Large intestine (tissue), 3 donors: ENCODE measurements around the gene CHST6. TPM values are rescaled to one million over a fixed set of nuclear protein-coding genes. Genes with fewer than 3 reads are reported as not detected.
A peak's percentile ranks its signal among the peaks of the same experiment; 100 is the strongest.
"Not testable (repeated sequence)": the region's sequence is repeated elsewhere in the genome, so short reads cannot be mapped to it uniquely, and the experiment has no call there.

Experiments used
- DNase-seq, 2 donors: peaks; one replicate each; pipeline versions ENCODE4 v3.0.0 to v3.0.0-alpha.2; 2013
- H3K27ac ChIP-seq: one replicate; pipeline ENCODE4 v1.5.1; 2013; ENCODE audit warnings: low read length
- H3K27me3 ChIP-seq: 2 replicates; pipeline ENCODE4 v1.6.1; 2013; ENCODE audit warnings: low read length; ENCODE audit not compliant: control insufficient read depth, insufficient read depth
- H3K36me3 ChIP-seq: 2 replicates; pipeline ENCODE4 v1.6.1; 2013; ENCODE audit warnings: low read length; ENCODE audit not compliant: control insufficient read depth, insufficient read depth
- H3K4me1 ChIP-seq: one replicate; pipeline ENCODE4 v1.6.1; 2013; ENCODE audit warnings: low read length; ENCODE audit not compliant: control insufficient read depth, insufficient read depth
- H3K4me3 ChIP-seq: one replicate; pipeline ENCODE4 v1.5.1; 2013; ENCODE audit warnings: low read length
- H3K9me3 ChIP-seq: one replicate; pipeline ENCODE4 v1.6.1; 2013; ENCODE audit warnings: mild to moderate bottlenecking, low read depth, low read length, moderate library complexity; ENCODE audit not compliant: control insufficient read depth
- WGBS: methylation state at CpG from one replicate; pipeline ENCODE4 v1.1.5; 2013; ENCODE audit warnings: low lambda C conversion rate; ENCODE audit not compliant: insufficient coverage; 5-methylcytosine and 5-hydroxymethylcytosine counted together
- polyA plus RNA-seq: library from polyadenylated mRNA; unstranded; fragments of 120-200 nt; gene quantifications from one replicate; pipeline ENCODE4 v1.2.1, GENCODE V29; 2013

Gene CHST6
- polyA plus RNA-seq, 1 donor: 3.3 TPM

DNA sequence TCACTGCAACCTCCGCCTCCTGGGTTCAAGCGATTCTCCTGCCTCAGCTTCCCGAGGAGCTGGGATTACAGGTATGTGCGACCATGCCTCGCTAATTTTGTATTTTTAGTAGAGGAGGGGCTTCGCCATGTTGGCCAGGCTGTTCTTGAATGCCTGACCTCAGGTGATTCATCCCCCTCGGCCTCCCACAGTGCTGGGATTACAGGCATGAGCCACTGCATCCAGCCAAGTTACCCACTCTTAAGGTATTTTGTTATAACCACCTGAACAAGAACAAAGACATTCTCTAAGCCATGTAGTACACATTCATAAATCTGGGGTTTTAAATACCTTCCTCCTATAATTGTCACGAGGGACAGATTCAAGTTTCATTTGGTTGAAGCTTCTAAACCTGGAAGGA lies 18.4 kb downstream of the CHST6 start:
- 100% methylated on average over 1 of the region's 8 CpGs for WGBS
- no peaks in the 10 kb centered on the region for H3K27me3 ChIP-seq
- H3K4me1 ChIP-seq: no peaks in the 10 kb centered on the region
- no peak overlapping the region for H3K4me3 ChIP-seq
- no peak for DNase-seq
- H3K36me3 ChIP-seq: no peaks in the 10 kb centered on the region
- peaks cover 4% of the 10 kb centered on the region for H3K9me3 ChIP-seq
- no peak overlapping the region for H3K27ac ChIP-seq

DNA sequence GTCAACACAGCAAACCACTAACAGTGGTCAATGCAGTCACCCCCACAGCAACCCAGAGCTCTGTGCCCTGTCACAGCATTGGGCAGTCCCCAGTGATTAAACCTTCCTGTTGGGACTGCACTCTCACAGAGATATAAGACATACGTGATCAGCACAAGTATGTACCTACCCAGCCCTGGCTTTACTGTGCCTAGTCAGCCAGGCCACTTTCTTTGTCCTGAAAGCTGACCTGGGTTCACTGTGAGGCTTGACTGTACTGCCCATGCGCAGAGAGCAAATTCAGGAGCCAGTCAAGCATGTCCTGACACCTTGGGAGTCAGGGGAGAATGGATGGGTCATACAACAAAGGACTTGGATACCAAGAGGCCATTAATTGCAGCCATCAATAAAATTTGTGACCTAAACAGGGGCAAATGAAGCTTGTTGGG lies 19.8 kb downstream of the CHST6 start:
- Histone ChIP-seq H3K27me3 (no peaks in the 10 kb centered on the region), H3K4me3 (no peak overlapping the region), H3K9me3 (peaks cover 4% of the 10 kb centered on the region), H3K36me3 (no peaks in the 10 kb centered on the region), H3K27ac (no peak overlapping the region), H3K4me1 (no peaks in the 10 kb centered on the region)
- no CpG with 5 or more reads among the region's 2 CpGs for WGBS
- no peak for DNase-seq

GRCh38 chr16:75472908-75473877 lies 22.0 kb downstream of the CHST6 start:
- Histone ChIP-seq H3K4me1 (no peaks in the 10 kb centered on the region), H3K27ac (no peak overlapping the region), H3K4me3 (no peak overlapping the region), H3K36me3 (no peaks in the 10 kb centered on the region), H3K9me3 (no peaks in the 10 kb centered on the region), H3K27me3 (no peaks in the 10 kb centered on the region)
- DNase-seq: no peak
- 100% methylated on average over 3 of the region's 17 CpGs for WGBS

GRCh38 chr16:75471723-75472633 lies 23.3 kb downstream of the CHST6 start:
- Histone ChIP-seq H3K4me1 (no peaks in the 10 kb centered on the region), H3K9me3 (no peaks in the 10 kb centered on the region), H3K27ac (no peak overlapping the region), H3K27me3 (no peaks in the 10 kb centered on the region), H3K4me3 (no peak overlapping the region), H3K36me3 (no peaks in the 10 kb centered on the region)
- DNase-seq: peak in 1 of 2 donors; percentile 62
- 0% methylated on average over 1 of the region's 10 CpGs for WGBS

- H3K4me3 ChIP-seq: no peak overlapping the region
- H3K27ac ChIP-seq: no peak overlapping the region
- no peaks in the 10 kb centered on the region for H3K9me3 ChIP-seq
- no peak for DNase-seq
- no peaks in the 10 kb centered on the region for H3K4me1 ChIP-seq
- no peaks in the 10 kb centered on the region for H3K27me3 ChIP-seq
- no CpG with 5 or more reads among the region's 2 CpGs for WGBS
- H3K36me3 ChIP-seq: no peaks in the 10 kb centered on the region
These were observed 28.5 kb downstream of the CHST6 start for GRCh38 chr16:75466760-75467159.

DNA sequence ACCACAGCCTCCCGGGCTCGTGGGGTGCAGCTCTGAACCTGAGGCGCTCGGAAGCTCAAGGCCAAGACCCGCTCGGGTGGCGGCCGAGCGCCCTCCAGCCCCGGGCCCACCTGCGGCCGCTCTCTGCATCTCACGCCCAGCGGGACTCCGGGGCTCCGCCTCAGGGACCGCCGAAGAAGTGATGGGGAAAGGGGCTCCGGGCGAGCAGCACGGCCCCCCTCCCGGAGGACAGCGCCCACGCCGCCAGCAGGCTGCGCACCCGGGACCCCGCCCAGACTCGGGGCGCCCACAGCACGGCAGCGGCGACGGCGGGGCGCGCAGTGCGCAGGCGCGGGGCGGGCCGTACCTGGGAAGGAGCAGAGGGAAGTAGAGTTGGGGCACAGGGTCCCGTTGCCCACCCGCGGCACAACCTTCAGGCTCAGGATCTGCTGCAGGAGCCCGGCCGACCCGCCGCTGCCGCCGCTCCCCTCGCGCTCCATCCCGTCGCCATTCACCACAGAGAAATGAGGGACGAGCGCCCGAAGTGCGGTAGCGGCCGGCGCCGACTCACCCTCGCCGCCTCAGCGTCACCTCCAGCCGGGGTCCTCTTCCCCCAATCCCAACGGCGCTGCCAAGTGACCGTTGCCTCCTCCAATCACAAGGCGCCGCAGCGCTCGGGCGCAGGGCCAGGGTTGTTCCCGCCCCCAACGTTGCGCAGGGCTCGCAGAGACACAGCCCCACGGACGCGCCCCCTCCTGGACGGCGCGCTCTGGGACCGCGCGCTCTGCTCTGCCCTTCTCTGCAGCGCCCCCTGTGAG lies 30.9 kb downstream of the CHST6 start, which contains the start of gene TMEM170A:
TMEM170A (minus strand) TSS at position 568 of the 797 bp plus-strand sequence; CDS start at position 479, 89 bp downstream.
- Histone ChIP-seq H3K4me1 (peaks cover 6% of the 10 kb centered on the region), H3K27ac (peak within 1 kb of the TSS; percentile 99), H3K36me3 (no peaks in the 10 kb centered on the region), H3K4me3 (peak within 1 kb of the TSS; percentile 94), H3K9me3 (no peaks in the 10 kb centered on the region), H3K27me3 (no peaks in the 10 kb centered on the region)
- peak; percentile 99 to 100 for DNase-seq
- no CpG with 5 or more reads among the region's 89 CpGs for WGBS

DNA sequence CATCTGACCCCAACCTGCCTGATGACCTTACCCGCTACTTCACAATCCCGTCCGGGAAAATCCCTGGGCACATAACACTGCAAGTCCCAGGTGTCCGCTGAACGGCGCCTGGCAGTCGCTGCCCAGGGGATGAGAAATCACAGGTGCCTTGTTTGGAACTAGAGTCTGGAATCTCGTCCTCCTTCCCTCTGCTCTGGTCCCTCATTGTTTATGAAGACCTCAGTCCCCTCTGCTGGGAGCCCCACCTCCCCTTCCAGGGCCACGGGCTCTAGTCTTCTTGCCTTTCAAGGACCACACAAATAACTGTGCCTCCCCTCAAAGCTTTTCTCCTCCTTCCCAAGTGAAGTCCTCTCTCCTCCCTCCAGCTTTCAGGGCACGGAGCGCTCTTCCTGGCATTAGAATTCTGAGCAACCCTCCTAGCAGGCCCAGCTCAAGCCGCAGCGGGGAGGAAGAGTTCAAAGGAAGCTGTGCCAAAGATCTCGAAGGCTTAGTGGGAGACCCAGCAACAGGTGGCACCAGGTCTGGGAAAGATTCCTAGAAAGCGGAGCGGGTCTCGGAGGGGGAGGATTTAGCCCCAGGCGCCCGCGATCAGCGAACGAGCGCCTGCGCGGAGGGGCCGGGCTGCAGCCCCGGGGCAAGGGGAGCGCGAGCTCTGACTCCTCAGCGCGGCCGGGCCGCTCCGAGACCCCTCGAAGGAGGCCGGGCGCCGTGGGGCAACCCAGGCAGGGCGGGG lies 31.7 kb downstream of the CHST6 start:
- H3K4me1 ChIP-seq, H3K27me3 ChIP-seq, H3K36me3 ChIP-seq, H3K9me3 ChIP-seq: not testable (repeated sequence)
- DNase-seq: peak in 1 of 2 donors; percentile 74
- peak overlapping the region; percentile 99 for H3K27ac ChIP-seq
- WGBS: no CpG with 5 or more reads among the region's 39 CpGs
- H3K4me3 ChIP-seq: peak overlapping the region; percentile 94

DNA sequence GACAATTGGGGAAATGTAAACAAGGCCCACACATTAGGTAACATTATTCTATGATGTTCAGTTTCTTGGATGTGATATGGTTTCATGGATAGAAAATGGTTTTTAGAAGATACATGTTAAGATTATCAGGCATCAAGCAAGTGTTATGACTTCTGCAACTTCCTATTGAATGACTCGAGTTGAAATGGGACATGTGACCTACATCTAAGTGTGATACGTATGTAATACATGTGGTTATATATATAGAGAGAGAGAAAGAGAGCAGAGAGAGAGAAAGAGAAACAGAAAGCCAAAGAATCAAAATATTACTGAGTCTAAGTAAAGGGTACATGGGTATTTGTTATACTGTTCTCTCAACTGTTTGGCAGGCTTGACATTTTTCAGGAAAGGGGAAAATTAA lies 32.4 kb downstream of the CHST6 start:
- WGBS: 5% methylated on average over 2 of the region's 2 CpGs
- H3K9me3 ChIP-seq: no peaks in the 10 kb centered on the region
- H3K27me3 ChIP-seq: no peaks in the 10 kb centered on the region
- H3K4me3 ChIP-seq: peak overlapping the region; percentile 94
- peaks cover 14% of the 10 kb centered on the region for H3K4me1 ChIP-seq
- peak overlapping the region; percentile 99 for H3K27ac ChIP-seq
- DNase-seq: peak in 1 of 2 donors; percentile 39
- no peaks in the 10 kb centered on the region for H3K36me3 ChIP-seq

DNA sequence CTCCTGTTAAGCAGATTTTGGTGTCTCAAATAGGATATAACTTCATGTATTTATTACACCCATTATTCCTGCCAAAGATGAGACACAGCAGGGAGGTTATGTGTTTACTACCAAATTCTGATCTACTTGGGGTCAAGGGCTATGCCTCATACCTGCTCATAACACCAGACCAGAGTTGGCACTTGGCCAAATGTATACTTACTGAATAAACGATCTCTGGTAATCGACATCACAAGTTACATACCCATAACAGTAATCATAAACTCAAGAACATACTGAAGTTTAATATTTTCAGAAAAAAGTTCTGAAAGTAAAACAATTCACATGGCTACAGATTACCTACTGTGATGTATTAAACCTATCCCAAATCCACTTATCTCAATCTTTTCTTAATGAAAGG lies 33.7 kb downstream of the CHST6 start:
- WGBS: 68% methylated on average over 2 of the region's 2 CpGs
- no peaks in the 10 kb centered on the region for H3K9me3 ChIP-seq
- H3K27ac ChIP-seq: no peak overlapping the region
- DNase-seq: no peak
- no peaks in the 10 kb centered on the region for H3K36me3 ChIP-seq
- no peaks in the 10 kb centered on the region for H3K27me3 ChIP-seq
- H3K4me3 ChIP-seq: no peak overlapping the region
- peaks cover 19% of the 10 kb centered on the region for H3K4me1 ChIP-seq
